ENCODE data around the gene PTN.
"Not testable (repeated sequence)": the region's sequence is repeated elsewhere in the genome, so short reads cannot be mapped to it uniquely, and the experiment has no call there.

The PTN gene

GRCh38 chr7:137266764-137267163 lies 76.8 kb downstream of the PTN start:
- no peak for DNase-seq (ENCODE audit: low spot score)

- not testable (repeated sequence) for DNase-seq (ENCODE audit: low spot score)
Measured at GRCh38 chr7:137265480-137265879, 78.1 kb downstream of the PTN start.

- DNase-seq (ENCODE audit: low spot score), result no peak
Measured at GRCh38 chr7:137262599-137262998, 80.9 kb downstream of the PTN start.

- no peak for DNase-seq (ENCODE audit: low spot score)
Measured at GRCh38 chr7:137258552-137258951, 85.0 kb downstream of the PTN start.

- no peak for DNase-seq (ENCODE audit: low spot score)
Measured at GRCh38 chr7:137254766-137255165, 88.8 kb downstream of the PTN start.

GRCh38 chr7:137245890-137246289 lies 97.6 kb downstream of the PTN start:
- no peak for DNase-seq (ENCODE audit: low spot score)

GRCh38 chr7:137245186-137245585 lies 98.3 kb downstream of the PTN start:
- no peak for DNase-seq (ENCODE audit: low spot score)

GRCh38 chr7:137243741-137244140 lies 99.8 kb downstream of the PTN start:
- no peak for DNase-seq (ENCODE audit: low spot score)

- no peak for DNase-seq (ENCODE audit: low spot score)
Measured at GRCh38 chr7:137242616-137243015, 100.9 kb downstream of the PTN start.

- DNase-seq (ENCODE audit: low spot score), result no peak
Measured at GRCh38 chr7:137241655-137242360, 101.7 kb downstream of the PTN start.

GRCh38 chr7:137239186-137239585 lies 104.3 kb downstream of the PTN start:
- not testable (repeated sequence) for DNase-seq (ENCODE audit: low spot score)

GRCh38 chr7:137235434-137235833 lies 108.1 kb downstream of the PTN start:
- DNase-seq (ENCODE audit: low spot score), result no peak

- no peak for DNase-seq (ENCODE audit: low spot score)
Measured at GRCh38 chr7:137231167-137231566, 112.4 kb downstream of the PTN start.

GRCh38 chr7:137221467-137221866 lies 122.1 kb downstream of the PTN start:
- DNase-seq (ENCODE audit: low spot score), result no peak

- no peak for DNase-seq (ENCODE audit: low spot score)
Measured at GRCh38 chr7:137213744-137214143, 129.8 kb downstream of the PTN start.

GRCh38 chr7:137209151-137209817 lies 134.2 kb downstream of the PTN start:
- DNase-seq (ENCODE audit: low spot score), result no peak

- DNase-seq (ENCODE audit: low spot score), result no peak
Measured at GRCh38 chr7:137206770-137207169, 136.8 kb downstream of the PTN start.

- no peak for DNase-seq (ENCODE audit: low spot score)
Measured at GRCh38 chr7:137204246-137204645, 139.3 kb downstream of the PTN start.

GRCh38 chr7:137203351-137203750 lies 140.2 kb downstream of the PTN start:
- no peak for DNase-seq (ENCODE audit: low spot score)

- no peak for DNase-seq (ENCODE audit: low spot score)
Measured at GRCh38 chr7:137196648-137197047, 146.9 kb downstream of the PTN start.

GRCh38 chr7:137195996-137196395 lies 147.5 kb downstream of the PTN start:
- DNase-seq (ENCODE audit: low spot score), result no peak

GRCh38 chr7:137181619-137182018 lies 161.9 kb downstream of the PTN start:
- not testable (repeated sequence) for DNase-seq (ENCODE audit: low spot score)

Data from germinal center (tissue), 1 donor.